Kidney epithelial cell (primary cell): ENCODE data around the gene ACOT9. TPM values are rescaled to one million over a fixed set of nuclear protein-coding genes. Genes with fewer than 3 reads are reported as not detected.

Experiments
- DNase-seq: peaks from one replicate; pipeline ENCODE4 v3.0.0-alpha.2; 2010; ENCODE audit warnings: low read depth
- H3K27me3 ChIP-seq: 2 replicates; pipeline ENCODE4 v1.6.0; 2011; ENCODE audit warnings: low read length; ENCODE audit not compliant: control insufficient read depth, insufficient read depth
- H3K36me3 ChIP-seq: 2 replicates; pipeline ENCODE4 v1.5.1; 2011; ENCODE audit warnings: low read length; ENCODE audit not compliant: control insufficient read depth, insufficient read depth
- H3K4me3 ChIP-seq: 2 replicates; pipeline ENCODE4 v1.5.1; 2011; ENCODE audit warnings: low read depth, mild to moderate bottlenecking, control low read depth, low read length
- total RNA-seq: library from RNA; depleted of rRNA; stranded (reverse); fragments of >200 nt; gene quantifications from 2 replicates; pipeline ENCODE4 v1.2.3, GENCODE V29; 2015
- TF ChIP-seq, protein P1 (sequence below): IDR thresholded peaks from 2 replicates; pipeline ENCODE4 v1.5.1; 2011; ENCODE audit warnings: mild to moderate bottlenecking, moderate library complexity, low read length, control low read depth, inconsistent platforms; ENCODE audit not compliant: insufficient read depth, poor library complexity, severe bottlenecking

ACOT9 gene
- total RNA-seq, 1 donor from 2014 or later, result 55.5 TPM

GRCh38 chrX:23731951-23732350, 11.1 kb downstream of the ACOT9 start:
- no peak for DNase-seq
- TF ChIP-seq, protein P1, sequence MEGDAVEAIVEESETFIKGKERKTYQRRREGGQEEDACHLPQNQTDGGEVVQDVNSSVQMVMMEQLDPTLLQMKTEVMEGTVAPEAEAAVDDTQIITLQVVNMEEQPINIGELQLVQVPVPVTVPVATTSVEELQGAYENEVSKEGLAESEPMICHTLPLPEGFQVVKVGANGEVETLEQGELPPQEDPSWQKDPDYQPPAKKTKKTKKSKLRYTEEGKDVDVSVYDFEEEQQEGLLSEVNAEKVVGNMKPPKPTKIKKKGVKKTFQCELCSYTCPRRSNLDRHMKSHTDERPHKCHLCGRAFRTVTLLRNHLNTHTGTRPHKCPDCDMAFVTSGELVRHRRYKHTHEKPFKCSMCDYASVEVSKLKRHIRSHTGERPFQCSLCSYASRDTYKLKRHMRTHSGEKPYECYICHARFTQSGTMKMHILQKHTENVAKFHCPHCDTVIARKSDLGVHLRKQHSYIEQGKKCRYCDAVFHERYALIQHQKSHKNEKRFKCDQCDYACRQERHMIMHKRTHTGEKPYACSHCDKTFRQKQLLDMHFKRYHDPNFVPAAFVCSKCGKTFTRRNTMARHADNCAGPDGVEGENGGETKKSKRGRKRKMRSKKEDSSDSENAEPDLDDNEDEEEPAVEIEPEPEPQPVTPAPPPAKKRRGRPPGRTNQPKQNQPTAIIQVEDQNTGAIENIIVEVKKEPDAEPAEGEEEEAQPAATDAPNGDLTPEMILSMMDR, result no peak
- H3K27me3 ChIP-seq, result no peaks in the 10 kb centered on the region
- H3K36me3 ChIP-seq, result no peaks in the 10 kb centered on the region
- H3K4me3 ChIP-seq, result no peak overlapping the region

DNA sequence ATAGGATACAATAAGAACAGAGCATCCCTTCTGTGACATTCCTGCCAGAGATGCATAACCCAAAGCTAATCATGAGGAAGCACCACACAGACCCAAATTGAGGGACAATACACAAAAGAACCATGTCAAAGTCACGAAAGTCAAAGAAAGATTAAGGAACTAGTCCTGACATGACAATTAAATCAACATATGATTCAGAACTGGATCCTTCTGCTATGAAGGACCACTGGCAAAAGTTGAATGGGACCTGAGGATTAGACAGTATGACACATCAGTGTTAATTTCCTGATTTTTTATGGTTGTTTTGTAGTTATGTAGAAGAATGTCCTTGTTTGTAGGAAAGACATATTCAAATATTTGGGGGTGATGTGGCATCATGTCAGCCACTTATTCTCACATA, 13.9 kb downstream of the ACOT9 start:
- no peak for DNase-seq
- Histone ChIP-seq H3K27me3 (no peaks in the 10 kb centered on the region), H3K4me3 (no peak overlapping the region), H3K36me3 (no peaks in the 10 kb centered on the region)
- TF ChIP-seq, protein P1, result no peak

- H3K4me3 ChIP-seq, result no peak overlapping the region
- H3K27me3 ChIP-seq, result no peaks in the 10 kb centered on the region
- no peaks in the 10 kb centered on the region for H3K36me3 ChIP-seq
- DNase-seq, result no peak
- TF ChIP-seq, protein P1, result no peak
Observed at GRCh38 chrX:23727206-23727605, 15.9 kb downstream of the ACOT9 start.

- peaks cover 1% of the 10 kb centered on the region for H3K36me3 ChIP-seq
- no peak overlapping the region for H3K4me3 ChIP-seq
- DNase-seq, result no peak
- TF ChIP-seq, protein P1, result no peak
- H3K27me3 ChIP-seq, result no peaks in the 10 kb centered on the region
Observed at GRCh38 chrX:23726191-23726590, 16.9 kb downstream of the ACOT9 start.

GRCh38 chrX:23720117-23720677, 22.9 kb downstream of the ACOT9 start:
- Histone ChIP-seq H3K27me3 (no peaks in the 10 kb centered on the region), H3K4me3 (no peak overlapping the region), H3K36me3 (peaks cover 1% of the 10 kb centered on the region)
- no peak for DNase-seq
- TF ChIP-seq, protein P1, result no peak

GRCh38 chrX:23705235-23705634, 37.8 kb downstream of the ACOT9 start:
- no peaks in the 10 kb centered on the region for H3K36me3 ChIP-seq
- H3K27me3 ChIP-seq, result no peaks in the 10 kb centered on the region
- DNase-seq, result no peak
- TF ChIP-seq, protein P1, result no peak
- H3K4me3 ChIP-seq, result no peak overlapping the region
